HG03045 (cell line): ENCODE results near the gene MRTFA.
"Not testable (repeated sequence)": the region's sequence is repeated elsewhere in the genome, so short reads cannot be mapped to it uniquely, and the experiment has no call there.

Experiments used
- ATAC-seq: cut with Tn5 transposase; IDR thresholded peaks from one replicate; pipeline ENCODE4 v1.9.1; 2021; ENCODE audit warnings: mild to moderate bottlenecking, moderate library complexity; ENCODE audit not compliant: unreplicated experiment

The MRTFA gene

GRCh38 chr22:40560551-40560950 is 76.0 kb downstream of the MRTFA start:
- ATAC-seq, result no peak

GRCh38 chr22:40557972-40558371 is 78.5 kb downstream of the MRTFA start:
- no peak for ATAC-seq

GRCh38 chr22:40556641-40557040 is 79.9 kb downstream of the MRTFA start:
- no peak for ATAC-seq

GRCh38 chr22:40554023-40554422 is 82.5 kb downstream of the MRTFA start:
- not testable (repeated sequence) for ATAC-seq

GRCh38 chr22:40553014-40553554 is 83.4 kb downstream of the MRTFA start:
- ATAC-seq, result no peak

GRCh38 chr22:40552070-40552469 is 84.4 kb downstream of the MRTFA start:
- no peak for ATAC-seq

GRCh38 chr22:40547729-40548143 is 88.8 kb downstream of the MRTFA start:
- ATAC-seq, result no peak

- no peak for ATAC-seq
These were observed 91.8 kb downstream of the MRTFA start for GRCh38 chr22:40544758-40545157.

GRCh38 chr22:40542821-40543540 is 93.5 kb downstream of the MRTFA start:
- ATAC-seq, result no peak

- ATAC-seq, result no peak
These were observed 95.2 kb downstream of the MRTFA start for GRCh38 chr22:40541300-40541699.

GRCh38 chr22:40540265-40540664 is 96.3 kb downstream of the MRTFA start:
- no peak for ATAC-seq

GRCh38 chr22:40536149-40536548 is 100.4 kb downstream of the MRTFA start:
- ATAC-seq, result not testable (repeated sequence)

- ATAC-seq, result no peak
These were observed 100.9 kb downstream of the MRTFA start for GRCh38 chr22:40535642-40536041.

- ATAC-seq, result no peak
These were observed 101.4 kb downstream of the MRTFA start for GRCh38 chr22:40535189-40535512.

GRCh38 chr22:40534379-40535188 is 101.9 kb downstream of the MRTFA start:
- ATAC-seq, result peak; percentile 57

- ATAC-seq, result peak; percentile 51
These were observed 102.7 kb downstream of the MRTFA start for GRCh38 chr22:40533712-40534378.

GRCh38 chr22:40531951-40532900 is 104.3 kb downstream of the MRTFA start:
- no peak for ATAC-seq

- not testable (repeated sequence) for ATAC-seq
These were observed 106.1 kb downstream of the MRTFA start for GRCh38 chr22:40530391-40530790.

- ATAC-seq, result no peak
These were observed 106.7 kb downstream of the MRTFA start for GRCh38 chr22:40529821-40530220.

GRCh38 chr22:40526960-40527359 is 109.6 kb downstream of the MRTFA start:
- ATAC-seq, result no peak
